ENCODE data around the gene CCDC85B.
"Not testable (repeated sequence)": the region's sequence is repeated elsewhere in the genome, so short reads cannot be mapped to it uniquely, and the experiment has no call there.

The CCDC85B gene

GRCh38 chr11:65890324-65891218, at the start of gene CCDC85B:
Gene CCDC85B (plus strand): TSS chr11:65890673. CDS start chr11:65890784, 111 bp downstream.
- DNase-seq: peak; percentile 97

- DNase-seq: no peak
Observed at GRCh38 chr11:65842144-65842543, 48.3 kb upstream of the CCDC85B start.

GRCh38 chr11:65843811-65844210, 46.7 kb upstream of the CCDC85B start:
- DNase-seq: no peak

GRCh38 chr11:65844231-65844872, 46.1 kb upstream of the CCDC85B start:
- DNase-seq: no peak

- DNase-seq: no peak
Observed at GRCh38 chr11:65847746-65848145, 42.7 kb upstream of the CCDC85B start.

GRCh38 chr11:65848693-65849092, 41.8 kb upstream of the CCDC85B start:
- DNase-seq: not testable (repeated sequence)

- DNase-seq: no peak
Observed at GRCh38 chr11:65849366-65849765, 41.1 kb upstream of the CCDC85B start.

- no peak for DNase-seq
Observed at GRCh38 chr11:65849771-65850216, 40.7 kb upstream of the CCDC85B start.

GRCh38 chr11:65850217-65851082, 40.0 kb upstream of the CCDC85B start:
- no peak for DNase-seq

- peak; percentile 52 for DNase-seq
Observed at GRCh38 chr11:65851083-65851579, 39.3 kb upstream of the CCDC85B start.

GRCh38 chr11:65851811-65852507, 38.5 kb upstream of the CCDC85B start:
- DNase-seq: no peak

GRCh38 chr11:65852508-65853245, 37.8 kb upstream of the CCDC85B start:
- DNase-seq: no peak

- no peak for DNase-seq
Observed at GRCh38 chr11:65853246-65853979, 37.1 kb upstream of the CCDC85B start.

GRCh38 chr11:65854161-65854592, 36.3 kb upstream of the CCDC85B start:
- DNase-seq: no peak

- no peak for DNase-seq
Observed at GRCh38 chr11:65854852-65855837, 35.3 kb upstream of the CCDC85B start.

- DNase-seq: no peak
Observed at GRCh38 chr11:65855927-65856363, 34.5 kb upstream of the CCDC85B start.

- peak; percentile 90 for DNase-seq
Observed at GRCh38 chr11:65856689-65857499, 33.6 kb upstream of the CCDC85B start.

- peak; percentile 71 for DNase-seq
Observed at GRCh38 chr11:65857500-65857852, 33.0 kb upstream of the CCDC85B start.
